Breast epithelium (tissue), 3 donors: Measurements from ENCODE around the gene ABR.

Source experiments
- POLR2A ChIP-seq: fragments of 450-650 bp; IDR thresholded peaks from one replicate; pipeline ENCODE4 v1.6.1; 2016; ENCODE audit warnings: antibody characterized with exemption, mild to moderate bottlenecking, moderate library complexity
- POLR2AphosphoS5 ChIP-seq, 3 donors: sonication (generic); formaldehyde crosslinking; IDR thresholded peaks; one replicate each; pipeline ENCODE4 v1.6.1; 2017; ENCODE audit warnings: antibody characterized with exemption in 3 of 3
- TF ChIP-seq, protein P1 (sequence below), 3 donors: fragments of 450-650 bp; IDR thresholded peaks; one replicate each; pipeline ENCODE4 v1.5.1; 2016 to 2017; ENCODE audit warnings: antibody characterized with exemption in 3 of 3, mild to moderate bottlenecking in 3 of 3, moderate library complexity in 3 of 3

- TF ChIP-seq, protein P1, sequence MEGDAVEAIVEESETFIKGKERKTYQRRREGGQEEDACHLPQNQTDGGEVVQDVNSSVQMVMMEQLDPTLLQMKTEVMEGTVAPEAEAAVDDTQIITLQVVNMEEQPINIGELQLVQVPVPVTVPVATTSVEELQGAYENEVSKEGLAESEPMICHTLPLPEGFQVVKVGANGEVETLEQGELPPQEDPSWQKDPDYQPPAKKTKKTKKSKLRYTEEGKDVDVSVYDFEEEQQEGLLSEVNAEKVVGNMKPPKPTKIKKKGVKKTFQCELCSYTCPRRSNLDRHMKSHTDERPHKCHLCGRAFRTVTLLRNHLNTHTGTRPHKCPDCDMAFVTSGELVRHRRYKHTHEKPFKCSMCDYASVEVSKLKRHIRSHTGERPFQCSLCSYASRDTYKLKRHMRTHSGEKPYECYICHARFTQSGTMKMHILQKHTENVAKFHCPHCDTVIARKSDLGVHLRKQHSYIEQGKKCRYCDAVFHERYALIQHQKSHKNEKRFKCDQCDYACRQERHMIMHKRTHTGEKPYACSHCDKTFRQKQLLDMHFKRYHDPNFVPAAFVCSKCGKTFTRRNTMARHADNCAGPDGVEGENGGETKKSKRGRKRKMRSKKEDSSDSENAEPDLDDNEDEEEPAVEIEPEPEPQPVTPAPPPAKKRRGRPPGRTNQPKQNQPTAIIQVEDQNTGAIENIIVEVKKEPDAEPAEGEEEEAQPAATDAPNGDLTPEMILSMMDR (IDR thresholded peaks at IDR 0.05), result peak; percentile 83 to 94 (median 93)
- TF ChIP-seq POLR2A (no peak), POLR2AphosphoS5 (IDR thresholded peaks at IDR 0.05) (peak in 2 of 3 donors; percentile 42 to 43)
Measured at GRCh38 chr17:1122533-1123392, 57.0 kb downstream of the ABR start.
